H1 (cell line): Measurements from ENCODE around the gene FNDC5. TPM values are rescaled to one million over a fixed set of nuclear protein-coding genes. Genes with fewer than 3 reads are reported as not detected.

Experiments used
- EZH2 ChIP-seq: fragments of 200-600 bp; sonication (generic); IDR thresholded peaks from 2 replicates; pipeline ENCODE4 v1.7.1; 2012; ENCODE audit warnings: low read depth, mild to moderate bottlenecking, moderate library complexity, low read length, inconsistent platforms; ENCODE audit not compliant: severe bottlenecking
- GABPA ChIP-seq: IDR thresholded peaks from 2 replicates; pipeline ENCODE4 v1.6.1; 2011; ENCODE audit warnings: mild to moderate bottlenecking, low read length, moderate library complexity, borderline replicate concordance; ENCODE audit not compliant: insufficient read depth
- HDAC2 ChIP-seq, 2 experiments: fragments of 300-600 bp in 1 of 2; sonication (generic) in 1 of 2; IDR thresholded peaks; 2 replicates each; pipeline ENCODE4 v1.6.1; 2011 to 2012; ENCODE audit warnings: low read depth in 2 of 2, low read length in 2 of 2, mild to moderate bottlenecking in 2 of 2, moderate library complexity in 2 of 2, borderline replicate concordance in 1 of 2, inconsistent platforms in 1 of 2
- HDAC6 ChIP-seq: IDR thresholded peaks from one replicate; pipeline ENCODE4 v1.7.1; 2012; ENCODE audit warnings: low read depth, mild to moderate bottlenecking, inconsistent platforms, low read length, moderate library complexity
- JUN ChIP-seq: IDR thresholded peaks from 2 replicates; pipeline ENCODE4 v1.6.1; 2011; ENCODE audit warnings: low read depth, mild to moderate bottlenecking, improper control_type of control experiment, low read length
- MAFK ChIP-seq: IDR thresholded peaks from 2 replicates; pipeline ENCODE4 v1.6.1; 2012; ENCODE audit warnings: low read depth, mild to moderate bottlenecking, improper control_type of control experiment, low read length
- NANOG ChIP-seq: IDR thresholded peaks from 2 replicates; pipeline ENCODE4 v1.6.1; 2011; ENCODE audit warnings: low read length, low read depth, mild to moderate bottlenecking, inconsistent platforms; ENCODE audit not compliant: insufficient read depth, poor library complexity, severe bottlenecking
- NRF1 ChIP-seq: IDR thresholded peaks from 2 replicates; pipeline ENCODE4 v1.6.1; 2011; ENCODE audit warnings: mild to moderate bottlenecking, low read depth, low read length, improper control_type of control experiment
- RBBP5 ChIP-seq: IDR thresholded peaks from 2 replicates; pipeline ENCODE4 v1.7.1; 2012; ENCODE audit warnings: low read depth, mild to moderate bottlenecking, inconsistent platforms, low read length, moderate library complexity, borderline replicate concordance
- SRF ChIP-seq: IDR thresholded peaks from 2 replicates; pipeline ENCODE4 v1.6.1; 2011; ENCODE audit warnings: mild to moderate bottlenecking, low read depth, low read length, moderate library complexity
- YY1 ChIP-seq: IDR thresholded peaks from 2 replicates; pipeline ENCODE4 v1.6.1; 2011; ENCODE audit warnings: low read depth, mild to moderate bottlenecking, low read length
- polyA plus RNA-seq, 7 experiments: library from polyadenylated mRNA; depleted of rRNA in 3 of 7; stranded (reverse) in 5 of 7; unstranded in 2 of 7; fragments of >200 nt in 5 of 7; fragments of 200-250 nt in 2 of 7; gene quantifications; 1 replicate in 5 of 7; 2 replicates in 1 of 7; 4 replicates in 1 of 7; pipeline versions ENCODE4 v1.2.1 to v1.2.3, GENCODE V29; 2011 to 2013; ENCODE audit warnings: missing spikeins in 2 of 7, mixed read lengths in 2 of 7
- total RNA-seq: library from RNA; stranded (reverse); fragmentation: NEBNext Ultra II Directional; extraction: Animal tissue kit (Norgen Biotek cat#: 25700); gene quantifications from 2 replicates; pipeline ENCODE4 v1.2.1, GENCODE V29; 2021
- TF ChIP-seq, protein P1 (sequence below): IDR thresholded peaks from 2 replicates; pipeline ENCODE4 v1.6.1; 2012; ENCODE audit warnings: inconsistent platforms

Gene FNDC5
- total and polyA plus RNA-seq, 2 of the 8 experiments (the other 6 are each of a cell fraction or from before 2014, with no cell fraction given), result 1.8 to 2.0 TPM

DNA sequence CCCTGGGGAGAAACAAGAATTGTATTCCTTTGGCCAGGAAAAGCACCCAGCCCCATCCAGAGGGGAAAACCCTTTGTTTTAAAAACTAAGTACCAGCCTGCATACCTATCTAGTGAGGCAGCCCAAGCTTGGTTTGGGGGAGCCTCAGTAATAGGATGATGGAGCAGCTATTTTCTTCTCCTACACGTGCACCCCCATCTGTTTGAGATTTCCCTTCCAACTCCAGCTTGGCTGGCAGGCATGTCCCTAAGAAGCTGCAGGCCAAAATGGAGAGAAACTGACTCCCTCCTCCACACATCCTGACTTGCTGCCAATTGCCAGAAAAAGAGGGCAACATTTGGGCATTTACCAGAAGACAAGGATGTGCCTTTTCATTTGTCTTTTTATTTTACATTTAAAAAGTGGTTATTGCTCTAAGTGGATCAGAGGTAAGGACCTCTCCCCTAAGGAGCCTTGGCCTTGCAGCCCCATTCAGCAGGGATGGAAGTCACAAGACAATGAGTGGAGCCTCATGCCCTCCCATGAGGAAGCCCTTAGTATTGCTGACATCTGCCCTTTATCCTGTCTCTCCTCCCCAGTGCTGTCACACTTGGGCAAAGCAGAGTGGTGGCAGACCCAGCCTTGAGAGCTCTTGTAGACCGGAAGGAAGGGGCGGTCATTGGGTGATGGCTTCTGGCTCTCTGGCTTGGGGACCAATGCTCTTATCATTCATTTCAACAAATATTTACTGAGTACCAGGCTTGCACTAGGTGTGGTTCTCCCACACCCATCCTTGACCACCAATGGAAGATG lies 8.6 kb downstream of the FNDC5 start (continued):
- TF ChIP-seq, protein P1, sequence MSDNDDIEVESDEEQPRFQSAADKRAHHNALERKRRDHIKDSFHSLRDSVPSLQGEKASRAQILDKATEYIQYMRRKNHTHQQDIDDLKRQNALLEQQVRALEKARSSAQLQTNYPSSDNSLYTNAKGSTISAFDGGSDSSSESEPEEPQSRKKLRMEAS, result no peak
- no peak for TF ChIP-seq NANOG
- TF ChIP-seq GABPA, result no peak
- TF ChIP-seq YY1, result no peak
- TF ChIP-seq EZH2, result no peak
- no peak for TF ChIP-seq HDAC6
- no peak for TF ChIP-seq MAFK
- no peak for TF ChIP-seq NRF1
- no peak for TF ChIP-seq HDAC2 (IDR thresholded peaks at IDR 0.05; ENCODE audit: borderline replicate concordance in 1 of 2, low read depth in 2 of 2, low read length in 2 of 2)
- no peak for TF ChIP-seq JUN
- no peak for TF ChIP-seq RBBP5
- TF ChIP-seq SRF, result no peak
